Aorta (tissue), 5 donors: ENCODE measurements around the gene IGF2R. TPM values are rescaled to one million over a fixed set of nuclear protein-coding genes. Genes with fewer than 3 reads are reported as not detected.

Source experiments
- ATAC-seq: fragments of 200-7000 bp; cut with Tn5 transposase; one replicate; pipeline ENCODE4 v1.9.1; 2022; ENCODE audit warnings: moderate library complexity; ENCODE audit not compliant: low FRiP score
- DNase-seq, 2 donors: peaks; one replicate each; pipeline ENCODE4 v3.0.0-alpha.2; 2020
- H3K27ac ChIP-seq, 2 donors: one replicate each; pipeline ENCODE4 v1.5.1; 2013; ENCODE audit warnings: low read length in 2 of 2, mild to moderate bottlenecking in 2 of 2, moderate library complexity in 2 of 2, control low read depth in 1 of 2, inconsistent platforms in 1 of 2, low read depth in 1 of 2
- H3K27me3 ChIP-seq, 2 donors: one replicate each; pipeline ENCODE4 v1.6.1; 2013; ENCODE audit warnings: control low read depth in 1 of 2, low read length in 1 of 2, mild to moderate bottlenecking in 1 of 2, moderate library complexity in 1 of 2; ENCODE audit not compliant: insufficient read depth in 2 of 2, control insufficient read depth in 1 of 2
- H3K36me3 ChIP-seq, 2 donors: one replicate each; pipeline ENCODE4 v1.6.1; 2013; ENCODE audit warnings: control low read depth in 1 of 2, low read length in 1 of 2, mild to moderate bottlenecking in 1 of 2; ENCODE audit not compliant: insufficient read depth in 2 of 2, control insufficient read depth in 1 of 2
- H3K4me1 ChIP-seq, 2 donors: one replicate each; pipeline ENCODE4 v1.6.1; 2013; ENCODE audit warnings: low read length in 2 of 2, control low read depth in 1 of 2, mild to moderate bottlenecking in 1 of 2, moderate library complexity in 1 of 2; ENCODE audit not compliant: insufficient read depth in 2 of 2, control insufficient read depth in 1 of 2
- H3K4me3 ChIP-seq, 2 donors: one replicate each; pipeline ENCODE4 v1.5.1; 2013; ENCODE audit warnings: low read length in 2 of 2, control low read depth in 1 of 2, mild to moderate bottlenecking in 1 of 2
- H3K9me3 ChIP-seq: one replicate; pipeline ENCODE4 v1.6.1; 2013; ENCODE audit warnings: mild to moderate bottlenecking, low read length; ENCODE audit not compliant: control insufficient read depth
- WGBS, 2 donors: extraction: QIAGEN DNeasy Blood & Tissue Kit; methylation state at CpG; one replicate each; pipeline ENCODE4 v1.1.7; 2013; 5-methylcytosine and 5-hydroxymethylcytosine counted together
- intact Hi-C, 2 donors: fragments of 100-400 bp; cut with DNase I; formaldehyde crosslinking; loops; one replicate each; pipeline versions ENCODE4 v1.14.2 to v1.15.0; 2022
- polyA plus RNA-seq, 2 donors: library from polyadenylated mRNA; stranded (reverse); fragments of 200-250 nt; gene quantifications; one replicate each; pipeline ENCODE4 v1.2.3, GENCODE V29; 2013
- total RNA-seq, 2 donors: library from RNA; stranded (reverse); fragmentation: NEBNext Ultra II Directional; extraction: Animal tissue kit (Norgen Biotek cat#: 25700); gene quantifications; one replicate each; pipeline ENCODE4 v1.2.1, GENCODE V29; 2021
- donor health status: healthy with polysubstance abuse.
- donor health status: Bipolar disorder and iron deficiency.
- donor health status: DM: no; HTN: no; CAD: no.
- donor health status: DM: no; HTN: no; CAD: no.
- donor health status: DM: yes; HTN: yes; CAD: no.

IGF2R gene
- total and polyA plus RNA-seq, 4 donors = 5.8 to 82.0 (median 54.6) TPM

DNA sequence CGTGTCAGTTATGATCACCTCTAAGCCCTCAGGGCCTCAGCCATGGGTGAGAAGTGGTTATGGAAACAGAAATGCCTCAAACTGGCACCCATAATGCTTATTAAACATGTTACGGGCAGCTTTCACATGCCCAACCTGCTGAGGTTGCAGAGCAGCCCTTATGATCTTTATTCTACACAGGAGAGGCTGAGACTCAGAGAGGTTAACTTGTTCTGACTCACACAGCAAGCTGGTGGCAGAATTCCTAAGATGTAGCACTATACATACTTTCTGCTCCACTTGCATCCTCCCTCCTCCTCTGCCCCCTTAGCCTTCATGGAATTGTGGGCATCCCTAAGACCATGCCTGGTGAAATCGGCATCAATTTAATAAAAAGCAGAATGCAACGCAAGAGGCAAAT is 34.7 kb upstream of the IGF2R start:
- Histone ChIP-seq H3K27ac (peak overlapping the region in 1 of 2 donors; percentile 77), H3K9me3 (no peaks in the 10 kb centered on the region), H3K36me3 (no peaks in the 10 kb centered on the region), H3K27me3 (no peaks in the 10 kb centered on the region), H3K4me3 (no peak overlapping the region), H3K4me1 (peaks cover 11 to 12% of the 10 kb centered on the region in 2 donors)
- 72 to 75% methylated on average over 4 of the region's 4 CpGs for WGBS, 2 donors
- DNase-seq = no peak
- intact Hi-C loops = no loop called here
- ATAC-seq = no peak

DNA sequence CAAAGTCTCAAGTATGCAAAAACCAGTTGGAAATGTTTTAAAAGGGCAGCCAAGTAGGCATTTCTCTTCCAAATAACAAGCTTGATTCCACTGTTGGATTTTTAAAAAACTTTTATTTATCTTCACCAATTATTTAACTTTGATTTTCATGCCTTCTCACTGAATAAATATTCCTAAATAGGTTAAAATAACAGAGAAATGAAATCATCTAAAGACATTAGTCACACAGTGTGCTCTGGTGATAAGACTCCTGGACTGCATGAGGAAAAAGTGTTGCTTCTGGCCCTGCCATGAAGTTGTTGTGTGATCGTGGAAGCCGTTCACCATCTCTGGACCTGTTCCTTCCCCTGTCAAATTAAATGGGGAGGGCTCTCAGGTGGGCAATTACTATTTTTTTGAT is 33.8 kb upstream of the IGF2R start:
- WGBS, 2 donors = 5 to 6% methylated on average over 2 of the region's 2 CpGs
- Histone ChIP-seq H3K36me3 (no peaks in the 10 kb centered on the region), H3K4me1 (peaks cover 11 to 14% of the 10 kb centered on the region in 2 donors), H3K4me3 (no peak overlapping the region), H3K27ac (peak overlapping the region in 1 of 2 donors; percentile 33), H3K27me3 (no peaks in the 10 kb centered on the region), H3K9me3 (no peaks in the 10 kb centered on the region)
- ATAC-seq (peak; percentile 61), DNase-seq (no peak)
- intact Hi-C loops = no loop called here

DNA sequence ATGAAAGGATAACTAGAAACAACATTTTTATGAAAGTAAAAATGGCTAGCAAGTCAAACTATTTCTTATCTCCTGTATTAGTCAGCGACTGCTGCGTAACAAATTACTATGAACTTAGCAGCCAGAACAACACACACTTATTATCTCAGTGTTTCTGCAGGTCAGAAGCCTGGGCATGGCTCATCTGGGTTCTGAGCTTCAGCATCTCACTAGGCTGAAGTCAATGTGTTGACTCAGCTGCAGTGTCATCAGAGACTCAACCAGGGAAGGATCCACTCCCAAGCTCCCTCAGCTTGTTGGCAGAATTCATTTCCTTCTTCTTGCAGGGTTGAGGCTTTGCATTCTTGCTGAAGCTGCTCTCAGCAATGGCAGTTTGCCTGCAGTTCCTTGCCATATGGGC is 33.2 kb upstream of the IGF2R start:
- intact Hi-C loops = no loop called here
- WGBS, 2 donors = 73 to 75% methylated on average over 2 of the region's 2 CpGs

DNA sequence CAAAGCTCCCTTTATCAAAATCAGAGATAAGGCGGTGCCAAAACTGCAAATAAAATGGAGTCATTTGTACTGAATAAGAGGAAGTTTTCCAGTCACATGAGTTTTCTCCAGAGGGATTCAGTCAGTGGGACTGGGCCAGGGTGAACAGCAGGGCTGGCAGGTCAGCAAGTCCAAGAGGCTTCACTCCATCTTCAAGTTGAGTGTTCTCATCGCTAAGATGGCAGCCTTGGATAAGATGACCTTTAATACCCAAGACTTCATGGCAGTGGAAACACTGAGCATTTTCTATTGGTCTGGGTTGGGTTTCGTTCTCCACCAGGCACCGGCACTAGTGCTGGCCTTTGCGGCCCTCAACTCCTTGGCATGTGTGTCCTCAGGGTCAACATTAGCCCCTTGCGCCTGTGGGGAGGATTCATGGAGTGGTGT is 29.3 kb upstream of the IGF2R start:
- Histone ChIP-seq H3K4me3 (no peak overlapping the region), H3K27me3 (no peaks in the 10 kb centered on the region), H3K4me1 (peaks cover 2 to 8% of the 10 kb centered on the region in 2 donors), H3K27ac (peak overlapping the region in 1 of 2 donors; percentile 16), H3K9me3 (no peaks in the 10 kb centered on the region), H3K36me3 (no peaks in the 10 kb centered on the region)
- DNase-seq (peak in 1 of 2 donors; percentile 64), ATAC-seq (peak; percentile 74)
- intact Hi-C loops = loop anchor here (5.0 to 10.0 kb wide), 2 partner anchors 245 to 247 kb away; partner anchors contain the start of gene SOD2 (in 2 of the 2)
- 10 to 17% methylated on average over 6 of the region's 6 CpGs for WGBS, 2 donors

More for the DNA sequence above, 33.2 kb upstream of the IGF2R start:
- Histone ChIP-seq H3K27ac (peak overlapping the region in 1 of 2 donors; percentile 75), H3K4me1 (peaks cover 10 to 14% of the 10 kb centered on the region in 2 donors), H3K27me3 (no peaks in the 10 kb centered on the region), H3K4me3 (no peak overlapping the region), H3K36me3 (no peaks in the 10 kb centered on the region), H3K9me3 (no peaks in the 10 kb centered on the region)
- ATAC-seq = no peak
- DNase-seq = no peak

DNA sequence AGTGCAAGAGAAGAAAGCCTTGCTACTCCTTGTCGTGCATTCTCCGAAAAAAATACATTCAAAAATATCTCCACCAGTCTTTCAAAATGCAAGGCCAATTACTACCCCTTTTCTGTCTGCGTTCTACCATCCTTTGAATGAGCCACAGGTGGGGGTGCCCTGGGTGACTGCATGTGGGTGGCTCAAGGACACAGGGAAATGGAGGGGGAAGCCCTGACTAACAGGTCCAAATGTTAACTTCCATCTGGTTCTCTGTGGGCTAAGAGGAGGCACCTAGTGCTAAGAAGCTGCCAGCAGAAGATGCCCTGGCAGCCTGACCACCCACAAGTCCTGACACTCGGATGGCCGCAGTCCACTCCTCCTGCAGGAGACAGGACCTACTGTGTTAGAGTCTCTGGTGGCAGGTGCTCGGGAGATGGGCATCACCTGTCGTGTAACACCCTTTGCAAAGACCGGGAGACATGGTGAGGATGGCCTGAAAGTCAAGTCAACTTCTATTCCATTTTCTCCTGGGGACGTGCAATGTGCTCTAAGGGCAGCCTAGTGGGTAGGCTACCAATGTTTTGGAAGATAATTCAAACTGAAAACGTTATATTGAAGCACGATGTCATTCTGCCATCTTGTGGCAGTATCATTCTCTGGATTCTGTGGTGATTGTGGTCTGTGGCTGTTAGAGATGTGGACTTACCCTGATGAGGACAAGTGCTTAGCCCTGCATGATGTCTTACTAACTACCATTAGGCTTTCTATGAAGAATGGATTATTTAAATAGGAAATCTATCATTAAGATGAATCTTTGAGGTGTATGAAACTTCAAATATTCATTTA is 27.4 kb upstream of the IGF2R start:
- H3K27ac ChIP-seq = no peak overlapping the region
- intact Hi-C loops = loop anchor here (2.0 to 10.0 kb wide), 3 partner anchors 79 to 249 kb away; partner anchors contain the start of gene SOD2 (in 2 of the 2)
- DNase-seq (no peak), ATAC-seq (peak; percentile 70)
- no peaks in the 10 kb centered on the region for H3K27me3 ChIP-seq
- no peaks in the 10 kb centered on the region for H3K9me3 ChIP-seq
- H3K4me1 ChIP-seq = peaks cover 2 to 5% of the 10 kb centered on the region in 2 donors
- H3K36me3 ChIP-seq = no peaks in the 10 kb centered on the region
- WGBS, 2 donors = 71% methylated on average over 11 of the region's 11 CpGs
- no peak overlapping the region for H3K4me3 ChIP-seq

DNA sequence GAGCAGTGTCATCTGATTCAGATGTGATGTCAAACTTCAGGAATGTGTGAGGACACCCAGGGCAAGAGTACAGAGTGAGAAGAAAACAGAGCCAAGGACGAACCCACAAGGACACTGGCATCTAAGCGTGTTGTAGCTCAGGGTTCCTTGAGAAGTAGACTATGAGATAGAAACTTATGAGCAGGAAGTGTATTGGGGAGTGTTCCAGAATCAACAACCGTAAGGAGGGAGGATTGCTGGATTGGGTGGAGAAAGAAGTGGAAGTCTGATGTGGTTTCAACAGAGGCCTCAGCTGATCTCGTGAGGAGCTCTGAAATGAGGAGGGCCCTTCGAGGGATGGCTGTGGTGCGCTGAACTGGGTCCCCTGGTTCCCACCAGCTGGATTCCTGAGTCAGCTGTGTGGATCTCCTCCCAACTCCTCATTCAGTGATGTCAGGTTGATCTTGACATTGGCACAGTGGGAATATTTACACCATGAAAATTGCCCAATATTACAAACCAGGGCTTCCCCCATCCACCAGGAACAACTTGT is 25.7 kb upstream of the IGF2R start:
- no peaks in the 10 kb centered on the region for H3K9me3 ChIP-seq
- 33 to 37% methylated on average over 6 of the region's 6 CpGs for WGBS, 2 donors
- no peak overlapping the region for H3K4me3 ChIP-seq
- ATAC-seq (peak; percentile 51), DNase-seq (no peak)
- H3K36me3 ChIP-seq = no peaks in the 10 kb centered on the region
- peaks cover 2% of the 10 kb centered on the region in 2 donors for H3K4me1 ChIP-seq
- intact Hi-C loops = loop anchor here (2.0 to 10.0 kb wide), 3 partner anchors 80 to 251 kb away; partner anchors contain the start of gene SOD2 (in 2 of the 2)
- H3K27me3 ChIP-seq = no peaks in the 10 kb centered on the region
- no peak overlapping the region for H3K27ac ChIP-seq

DNA sequence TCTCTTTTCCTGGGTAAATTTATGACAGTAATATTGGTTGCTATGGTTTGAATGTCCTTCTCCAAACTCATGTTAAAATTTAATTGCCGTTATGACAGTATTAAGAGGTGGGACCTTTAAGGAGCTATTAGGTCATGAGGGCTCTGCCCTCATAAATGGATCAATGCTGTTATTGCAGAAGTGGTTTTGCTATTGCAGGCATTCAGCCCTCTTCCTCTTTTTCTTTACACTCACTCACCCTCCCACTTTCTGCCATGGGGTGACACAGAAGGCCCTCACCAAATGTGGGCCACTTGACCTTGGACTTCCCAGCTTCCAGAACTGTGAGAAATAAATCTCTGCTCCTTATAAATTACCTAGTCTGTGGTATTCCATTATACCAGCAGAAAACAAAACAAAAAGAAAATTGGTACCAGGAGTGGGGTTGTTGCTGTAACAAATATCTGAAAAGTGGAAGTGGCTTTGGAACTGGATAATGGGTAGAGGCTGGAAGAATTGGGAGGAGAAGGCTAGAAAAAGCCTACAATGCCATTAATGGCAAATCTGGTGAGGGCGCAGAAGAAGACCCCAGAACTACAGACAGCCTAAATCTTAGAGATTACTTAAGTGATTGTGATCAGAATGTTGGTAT is 24.8 kb upstream of the IGF2R start:
- H3K4me3 ChIP-seq = no peak overlapping the region
- whole genome bisulfite sequencing, 2 donors = 75 to 97% methylated on average over 2 of the region's 2 CpGs
- no peaks in the 10 kb centered on the region for H3K9me3 ChIP-seq
- DNase-seq (no peak), ATAC-seq (no peak)
- no peaks in the 10 kb centered on the region for H3K36me3 ChIP-seq
- H3K27ac ChIP-seq = no peak overlapping the region
- intact Hi-C loops = loop anchor here (2.0 to 10.0 kb wide), 3 partner anchors 81 to 252 kb away; partner anchors contain the start of gene SOD2 (in 2 of the 2)
- no peaks in the 10 kb centered on the region for H3K27me3 ChIP-seq
- peaks cover 2% of the 10 kb centered on the region in 2 donors for H3K4me1 ChIP-seq

DNA sequence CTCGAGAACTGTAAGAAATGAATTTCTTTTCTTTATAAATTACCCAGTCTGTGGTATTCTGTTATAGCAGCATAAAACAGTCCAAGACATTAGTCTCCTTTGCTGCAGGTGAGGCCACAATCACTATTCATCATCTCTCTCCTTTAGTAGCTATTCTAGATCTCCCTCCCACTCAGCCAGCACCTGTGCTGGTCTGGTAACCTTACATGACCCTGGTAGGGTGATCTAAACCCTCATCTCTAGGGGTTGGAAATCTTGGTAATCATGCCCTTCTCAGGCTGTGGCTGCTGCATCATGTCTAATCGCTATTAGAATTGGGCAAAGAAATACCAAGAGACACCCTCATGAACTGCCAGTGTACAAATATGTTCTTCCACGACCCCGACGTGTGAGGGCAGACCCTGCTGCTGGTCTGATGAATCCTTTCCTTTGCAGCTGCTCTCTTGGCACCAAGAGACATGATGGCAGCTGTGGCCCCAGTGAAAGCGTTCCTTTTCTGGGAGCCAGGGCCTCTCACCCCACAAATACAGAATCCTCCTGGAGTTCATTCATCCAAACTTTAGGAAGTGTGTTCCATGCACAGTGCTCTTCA is 23.0 kb upstream of the IGF2R start:
- WGBS, 2 donors = 92 to 94% methylated on average over 6 of the region's 6 CpGs

More for the DNA sequence above, 23.0 kb upstream of the IGF2R start:
- H3K36me3 ChIP-seq = no peaks in the 10 kb centered on the region
- H3K4me3 ChIP-seq = no peak overlapping the region
- ATAC-seq (no peak), DNase-seq (no peak)
- H3K9me3 ChIP-seq = no peaks in the 10 kb centered on the region
- H3K27me3 ChIP-seq = no peaks in the 10 kb centered on the region
- H3K4me1 ChIP-seq = peaks cover 0 to 2% of the 10 kb centered on the region in 2 donors
- no peak overlapping the region for H3K27ac ChIP-seq
- intact Hi-C loops = loop anchor here in 1 of 2 donors (10.0 kb wide), 1 partner anchor 251 kb away; the partner anchor contains the start of gene SOD2
